ENCODE measurements around the gene CUL9.

CUL9 gene

DNA sequence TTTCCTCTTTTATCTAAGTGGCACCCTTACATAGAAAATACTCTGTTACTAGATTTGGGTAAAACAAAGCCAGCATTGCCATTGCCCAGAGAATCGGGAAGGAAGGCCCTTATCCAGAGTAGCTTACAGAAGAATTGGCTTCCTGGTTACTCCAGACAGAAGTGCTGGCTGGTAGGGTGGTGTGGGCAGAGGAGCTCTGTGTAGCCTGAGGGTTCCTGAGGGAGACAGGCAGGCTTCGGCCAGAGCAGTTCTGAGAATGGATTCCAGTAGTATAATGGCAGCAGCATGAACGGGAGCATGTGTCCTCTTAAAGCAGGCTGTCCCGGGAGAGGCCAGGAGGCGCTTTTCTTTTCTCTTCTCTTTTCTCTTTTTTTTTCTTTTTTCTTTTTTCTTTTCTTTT lies 11.9 kb downstream of the CUL9 start:
- no peak for DNase-seq (ENCODE audit: low read depth in 2 of 2)

DNA sequence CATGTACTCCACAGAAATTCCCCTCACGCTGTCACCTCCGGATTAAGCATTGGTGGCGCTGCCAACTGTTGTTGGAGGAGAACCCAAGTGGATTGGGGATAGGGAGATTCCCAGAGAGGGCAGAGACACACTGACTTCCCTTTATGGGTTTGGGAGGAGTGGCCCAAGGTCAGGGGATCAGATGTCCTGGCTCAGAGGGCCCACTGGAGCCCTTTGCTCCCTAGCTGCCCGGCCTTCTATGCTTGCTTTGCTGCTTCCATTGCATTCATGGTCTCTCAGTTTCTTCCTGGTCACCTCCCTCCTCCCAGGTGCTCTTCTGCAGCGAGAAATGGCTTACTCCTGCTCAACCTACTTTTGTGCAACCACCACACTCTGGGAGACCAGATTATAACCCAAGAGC lies 14.3 kb downstream of the CUL9 start:
- DNase-seq (ENCODE audit: low read depth in 2 of 2), result no peak

DNA sequence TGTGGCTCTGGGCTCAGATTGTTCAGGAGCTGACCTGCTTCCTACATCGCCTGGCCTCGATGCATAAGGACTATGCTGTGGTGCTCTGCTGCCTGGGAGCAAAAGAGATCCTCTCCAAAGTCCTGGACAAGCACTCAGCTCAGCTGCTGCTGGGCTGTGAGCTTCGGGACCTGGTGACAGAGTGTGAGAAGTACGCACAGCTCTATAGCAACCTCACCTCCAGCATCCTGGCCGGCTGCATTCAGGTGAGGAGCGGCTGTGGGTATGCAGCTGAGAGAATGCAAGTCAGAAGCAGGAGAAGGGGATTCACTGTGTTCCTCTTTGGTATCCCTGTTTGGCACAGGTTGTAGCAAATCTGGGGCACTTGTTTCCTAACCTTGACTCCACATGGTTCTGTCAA lies 17.9 kb downstream of the CUL9 start:
- no peak for DNase-seq (ENCODE audit: low read depth in 2 of 2)

DNA sequence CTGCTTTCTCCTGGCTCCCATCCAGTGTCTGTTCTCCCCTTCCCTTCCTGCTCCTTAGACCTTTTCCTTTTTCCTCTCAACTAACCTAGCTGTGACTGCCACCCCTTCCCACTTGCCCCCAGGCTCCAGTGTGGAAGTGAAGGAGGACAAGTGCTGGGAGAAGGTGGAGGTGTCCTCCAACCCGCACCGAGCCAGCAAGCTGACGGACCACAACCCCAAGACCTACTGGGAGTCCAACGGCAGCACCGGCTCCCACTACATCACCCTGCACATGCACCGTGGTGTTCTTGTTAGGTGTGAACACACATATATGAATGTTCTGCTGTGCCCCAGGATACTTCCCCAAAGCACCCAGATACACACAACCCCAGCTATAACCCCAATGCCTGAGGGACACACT lies 18.5 kb downstream of the CUL9 start:
- DNase-seq (ENCODE audit: low read depth in 2 of 2), result no peak

DNA sequence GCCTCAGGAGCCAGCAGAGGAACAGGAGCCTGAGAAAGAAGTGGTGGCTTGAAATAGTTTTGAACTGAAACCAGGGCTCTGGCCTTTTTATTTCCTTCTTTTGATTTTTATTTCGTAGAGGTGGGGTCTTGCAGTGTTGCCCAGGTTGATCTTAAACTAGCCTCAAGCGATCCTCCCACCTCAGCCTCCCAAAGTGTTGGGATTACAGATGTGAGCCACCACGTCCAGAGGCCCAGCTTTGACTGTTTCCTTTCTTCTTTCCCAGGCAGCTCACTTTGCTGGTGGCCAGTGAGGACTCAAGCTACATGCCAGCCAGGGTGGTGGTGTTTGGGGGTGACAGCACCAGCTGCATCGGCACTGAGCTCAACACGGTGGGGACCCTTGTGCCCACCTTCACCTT lies 20.5 kb downstream of the CUL9 start:
- DNase-seq (ENCODE audit: low read depth in 2 of 2), result no peak

DNA sequence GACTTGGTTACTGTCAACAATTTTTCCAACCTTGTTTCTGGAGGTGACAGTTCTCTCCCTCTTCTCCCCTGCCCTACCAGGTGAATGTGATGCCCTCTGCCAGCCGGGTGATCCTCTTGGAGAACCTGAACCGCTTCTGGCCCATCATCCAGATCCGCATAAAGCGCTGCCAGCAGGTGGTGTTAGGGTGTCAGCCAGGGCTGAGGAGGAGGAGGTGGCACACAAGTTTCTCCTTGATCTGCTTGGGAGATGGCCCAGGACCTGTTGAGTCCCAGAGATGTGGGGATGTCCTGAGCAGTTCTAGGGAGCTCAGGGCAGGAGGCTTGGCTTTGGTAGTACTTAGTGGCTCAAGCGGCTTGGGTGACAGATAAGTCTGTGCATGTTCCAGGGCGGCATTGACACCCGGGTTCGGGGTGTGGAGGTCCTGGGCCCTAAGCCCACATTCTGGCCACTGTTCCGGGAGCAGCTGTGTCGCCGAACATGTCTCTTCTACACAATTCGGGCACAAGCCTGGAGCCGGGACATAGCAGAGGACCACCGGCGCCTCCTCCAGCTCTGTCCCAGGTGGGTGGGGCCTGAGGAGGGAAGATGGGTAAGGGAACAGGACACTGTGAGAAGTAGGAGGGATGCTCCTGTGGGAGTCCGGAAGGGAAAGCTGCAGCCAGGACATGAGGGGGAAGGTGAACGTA lies 21.2 kb downstream of the CUL9 start:
- DNase-seq (ENCODE audit: low read depth in 2 of 2), result no peak

DNA sequence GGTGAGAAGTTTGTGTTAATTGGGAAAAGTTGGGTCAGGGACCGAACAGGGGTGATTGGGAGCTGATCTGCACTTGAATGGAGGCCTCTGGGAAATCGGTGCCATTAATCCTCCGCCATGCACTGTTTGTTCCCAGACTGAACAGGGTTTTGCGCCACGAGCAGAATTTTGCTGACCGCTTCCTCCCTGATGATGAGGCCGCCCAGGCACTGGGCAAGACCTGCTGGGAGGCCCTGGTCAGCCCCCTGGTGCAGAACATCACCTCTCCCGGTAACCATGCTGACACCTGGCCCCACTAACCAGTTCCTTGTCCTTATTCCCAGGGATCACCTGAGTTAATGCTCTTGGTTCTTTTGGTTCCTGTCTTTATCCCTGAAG lies 21.7 kb downstream of the CUL9 start:
- no peak for DNase-seq (ENCODE audit: low read depth in 2 of 2)

DNA sequence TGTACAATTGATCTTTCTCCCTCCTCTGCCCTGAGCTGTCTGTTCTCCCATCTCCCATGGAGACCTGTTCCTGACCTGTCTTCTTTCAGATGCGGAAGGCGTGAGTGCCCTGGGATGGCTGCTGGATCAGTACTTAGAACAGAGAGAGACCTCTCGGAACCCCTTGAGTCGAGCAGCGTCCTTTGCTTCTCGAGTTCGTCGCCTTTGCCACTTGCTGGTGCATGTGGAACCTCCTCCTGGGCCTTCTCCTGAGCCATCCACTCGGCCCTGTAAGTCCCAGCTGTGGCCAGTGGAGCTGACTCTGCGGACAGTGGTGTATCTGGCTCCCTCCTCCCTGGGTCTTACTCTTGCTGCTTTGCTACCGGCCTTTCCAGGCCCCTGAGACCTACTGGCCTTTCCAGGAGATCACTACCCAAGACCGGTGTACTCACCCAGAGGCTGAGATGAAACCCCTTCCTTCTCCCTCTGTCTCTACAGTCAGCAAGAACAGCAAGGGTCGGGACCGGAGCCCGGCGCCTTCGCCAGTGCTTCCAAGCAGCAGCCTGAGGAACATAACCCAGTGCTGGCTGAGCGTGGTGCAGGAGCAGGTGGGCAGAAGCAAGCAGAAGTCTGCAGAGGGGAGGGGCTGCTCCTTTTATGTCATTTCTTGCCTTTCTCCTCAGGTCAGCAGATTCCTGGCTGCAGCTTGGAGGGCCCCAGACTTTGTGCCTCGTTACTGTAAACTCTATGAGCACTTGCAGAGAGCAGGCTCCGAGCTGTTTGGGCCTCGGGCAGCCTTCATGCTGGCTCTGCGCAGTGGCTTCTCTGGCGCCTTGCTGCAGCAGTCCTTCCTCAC lies 22.5 kb downstream of the CUL9 start:
- no peak for DNase-seq (ENCODE audit: low read depth in 2 of 2)

DNA sequence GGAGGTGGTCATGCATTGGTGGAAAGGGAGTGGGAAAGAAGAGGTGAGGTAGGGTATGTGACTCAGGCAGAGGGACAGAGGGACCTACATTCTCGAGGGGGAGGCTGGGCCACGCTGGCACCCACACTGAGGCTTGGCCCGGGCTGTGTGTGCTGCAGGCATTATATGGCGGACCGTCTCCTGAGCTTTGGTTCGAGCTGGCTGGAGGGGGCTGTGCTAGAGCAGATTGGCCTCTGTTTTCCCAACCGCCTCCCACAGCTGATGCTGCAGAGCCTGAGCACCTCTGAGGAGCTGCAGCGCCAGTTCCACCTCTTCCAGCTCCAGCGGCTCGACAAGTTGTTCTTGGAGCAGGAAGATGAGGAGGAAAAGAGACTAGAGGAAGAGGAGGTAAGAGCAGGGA lies 23.9 kb downstream of the CUL9 start:
- DNase-seq (ENCODE audit: low read depth in 2 of 2), result no peak

DNA sequence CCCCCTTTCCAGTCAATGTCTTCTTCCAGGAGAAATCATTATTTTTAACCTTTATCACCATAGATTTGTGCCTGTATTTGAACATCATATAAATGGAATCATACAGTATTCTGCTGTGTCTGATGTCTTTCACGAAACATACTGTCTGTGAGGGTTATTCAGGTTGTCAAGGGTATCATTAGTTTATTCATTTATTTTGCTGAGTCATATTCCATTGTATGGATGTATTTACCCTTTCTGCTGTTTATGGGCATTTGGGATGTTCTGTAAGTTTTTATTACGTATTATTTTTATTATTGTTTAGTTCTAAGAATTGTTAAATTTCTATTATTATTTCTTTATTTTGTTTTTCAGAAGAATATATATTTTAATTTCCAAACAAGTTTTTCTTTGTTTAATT lies 25.3 kb downstream of the CUL9 start:
- DNase-seq (ENCODE audit: low read depth in 2 of 2), result no peak

DNA sequence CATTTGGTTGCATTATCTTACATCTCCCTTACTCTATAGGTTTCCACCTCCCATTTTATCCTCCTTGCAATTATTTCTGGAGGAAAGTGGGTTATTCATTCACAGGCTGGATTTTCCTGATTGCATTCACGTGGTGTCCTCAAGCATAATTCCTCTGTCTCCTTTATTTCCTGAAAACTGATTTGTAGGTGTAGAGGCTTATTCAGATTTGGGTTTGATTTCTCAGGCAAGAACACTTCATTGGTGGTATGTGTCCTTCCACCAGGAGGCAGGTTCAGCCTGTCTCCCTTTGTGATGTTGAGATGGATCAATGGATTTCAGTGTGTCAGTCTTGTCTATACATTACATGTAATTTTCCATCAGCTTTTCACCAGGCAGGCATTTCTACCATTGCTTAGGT lies 30.0 kb downstream of the CUL9 start:
- no peak for DNase-seq (ENCODE audit: low read depth in 2 of 2)

DNA sequence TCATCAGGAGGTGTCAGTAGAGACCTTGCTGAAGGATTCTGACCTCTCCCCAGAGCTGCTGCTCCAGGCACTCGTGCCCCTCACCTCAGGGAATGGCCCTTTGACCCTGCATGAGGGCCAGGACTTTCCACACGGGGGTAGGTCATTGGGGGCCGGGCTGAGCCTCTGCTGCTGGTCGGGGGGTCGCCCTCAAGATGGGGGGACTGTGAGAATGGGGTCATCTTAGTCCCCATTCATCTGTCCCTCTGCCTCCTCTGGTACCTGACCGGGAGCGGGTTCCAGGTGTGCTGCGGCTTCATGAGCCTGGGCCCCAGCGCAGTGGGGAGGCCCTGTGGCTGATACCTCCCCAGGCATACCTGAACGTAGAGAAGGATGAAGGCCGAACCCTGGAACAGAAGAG lies 31.4 kb downstream of the CUL9 start:
- DNase-seq (ENCODE audit: low read depth in 2 of 2), result no peak

DNA sequence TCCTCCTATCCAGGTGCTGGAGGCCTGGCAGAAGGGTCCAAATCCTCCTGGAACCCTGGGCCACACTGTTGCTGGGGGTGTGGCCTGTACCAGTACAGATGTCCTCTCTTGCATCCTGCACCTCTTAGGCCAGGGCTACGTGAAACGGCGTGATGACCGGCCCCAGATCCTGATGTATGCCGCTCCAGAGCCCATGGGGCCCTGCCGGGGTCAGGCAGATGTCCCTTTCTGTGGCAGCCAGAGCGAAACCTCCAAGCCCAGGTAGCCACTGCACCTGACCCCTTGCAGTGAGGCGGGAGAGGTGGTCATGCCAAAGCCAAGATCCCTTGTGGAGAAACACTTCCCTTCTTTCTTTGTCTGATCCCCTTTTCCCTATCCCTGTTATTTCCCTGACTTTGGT lies 33.1 kb downstream of the CUL9 start:
- no peak for DNase-seq (ENCODE audit: low read depth in 2 of 2)

DNA sequence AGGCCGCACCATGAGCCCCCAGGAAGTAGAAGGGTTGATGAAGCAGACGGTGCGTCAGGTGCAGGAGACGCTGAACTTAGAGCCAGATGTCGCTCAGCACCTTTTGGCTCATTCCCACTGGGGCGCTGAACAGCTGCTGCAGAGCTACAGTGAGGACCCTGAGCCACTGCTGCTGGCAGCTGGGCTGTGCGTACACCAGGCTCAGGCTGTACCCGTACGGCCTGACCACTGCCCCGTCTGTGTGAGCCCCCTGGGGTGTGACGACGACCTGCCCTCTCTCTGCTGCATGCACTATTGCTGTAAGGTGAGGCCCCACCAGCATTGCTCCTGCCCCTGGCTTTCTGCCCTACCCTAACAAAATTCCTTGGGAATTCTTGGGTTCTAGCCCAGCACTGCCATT lies 34.2 kb downstream of the CUL9 start:
- no peak for DNase-seq (ENCODE audit: low read depth in 2 of 2)

DNA sequence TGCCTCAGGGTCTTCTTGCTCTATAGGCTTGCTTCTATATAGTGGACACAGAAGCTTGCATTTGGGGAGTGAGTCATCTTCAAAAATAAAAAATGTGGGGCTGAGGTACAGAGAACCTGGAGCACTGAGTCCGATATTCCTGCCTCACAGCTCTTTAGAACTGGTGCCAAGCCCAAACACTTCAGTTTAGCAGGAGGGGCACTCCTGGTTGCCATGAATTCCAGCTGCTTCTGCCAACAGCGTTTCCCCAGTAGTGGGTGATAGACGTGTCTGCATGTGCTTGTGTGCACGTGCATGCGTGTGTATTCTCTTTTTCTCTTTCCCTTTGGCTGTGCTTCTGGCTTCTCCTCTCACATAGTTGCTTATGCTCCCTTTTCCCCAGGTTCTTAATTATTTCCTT lies 35.4 kb downstream of the CUL9 start:
- no peak for DNase-seq (ENCODE audit: low read depth in 2 of 2)

DNA sequence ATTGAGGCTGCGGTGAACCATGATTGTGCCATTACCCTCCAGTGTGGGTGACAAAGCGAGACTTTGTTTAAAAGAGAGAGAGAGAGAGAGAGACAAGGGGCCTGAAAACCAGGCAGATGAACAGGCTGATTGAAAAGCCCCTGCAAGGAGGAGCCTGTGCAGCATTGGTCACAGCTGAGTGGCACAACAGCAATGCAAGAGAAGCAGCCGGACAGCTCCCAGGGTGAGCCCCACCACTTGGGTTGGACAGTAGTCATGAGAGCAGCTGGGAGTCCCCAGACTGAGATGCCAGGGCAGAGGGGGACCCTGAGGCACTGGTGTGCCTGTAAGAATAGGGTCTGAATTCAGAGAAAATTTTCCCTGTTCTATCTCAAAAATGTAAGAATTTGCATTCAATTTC lies 37.1 kb downstream of the CUL9 start:
- DNase-seq (ENCODE audit: low read depth in 2 of 2), result no peak

DNA sequence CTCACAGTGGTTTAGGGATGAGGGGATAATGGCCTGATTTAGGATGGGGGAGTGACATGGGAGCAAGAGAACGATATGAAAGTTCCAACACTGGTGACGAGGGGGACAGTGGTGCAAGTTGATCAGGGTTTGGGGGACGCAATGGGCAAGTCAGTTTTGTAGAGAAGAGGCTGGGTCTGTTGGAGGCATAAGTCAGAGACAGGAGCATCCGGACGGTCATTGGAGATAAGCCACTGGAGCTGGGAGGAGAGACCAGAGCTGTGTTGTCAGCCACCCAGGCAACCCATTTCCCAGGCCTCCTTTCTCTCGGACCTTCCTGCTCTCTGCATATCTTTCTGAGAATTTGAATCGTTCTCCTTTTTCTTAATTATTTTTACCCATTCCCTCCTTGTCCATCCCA lies 37.8 kb downstream of the CUL9 start:
- DNase-seq (ENCODE audit: low read depth in 2 of 2), result no peak

DNA sequence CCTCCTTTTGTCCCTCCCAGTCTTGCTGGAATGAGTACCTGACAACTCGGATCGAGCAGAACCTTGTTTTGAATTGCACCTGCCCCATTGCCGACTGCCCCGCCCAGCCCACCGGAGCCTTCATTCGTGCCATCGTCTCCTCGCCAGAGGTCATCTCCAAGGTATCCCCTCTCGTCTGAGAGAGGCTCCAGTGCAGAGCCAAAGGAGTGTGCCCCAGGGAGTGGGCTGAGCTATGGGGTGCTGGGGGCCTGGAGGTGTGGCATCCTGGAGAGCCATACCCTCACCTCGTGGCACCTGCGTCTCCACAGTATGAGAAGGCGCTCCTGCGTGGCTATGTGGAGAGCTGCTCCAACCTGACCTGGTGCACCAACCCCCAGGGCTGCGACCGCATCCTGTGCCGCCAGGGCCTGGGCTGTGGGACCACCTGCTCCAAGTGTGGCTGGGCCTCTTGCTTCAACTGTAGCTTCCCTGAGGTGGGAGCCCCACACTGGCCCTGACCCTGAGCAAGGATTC lies 38.5 kb downstream of the CUL9 start:
- no peak for DNase-seq (ENCODE audit: low read depth in 2 of 2)

DNA sequence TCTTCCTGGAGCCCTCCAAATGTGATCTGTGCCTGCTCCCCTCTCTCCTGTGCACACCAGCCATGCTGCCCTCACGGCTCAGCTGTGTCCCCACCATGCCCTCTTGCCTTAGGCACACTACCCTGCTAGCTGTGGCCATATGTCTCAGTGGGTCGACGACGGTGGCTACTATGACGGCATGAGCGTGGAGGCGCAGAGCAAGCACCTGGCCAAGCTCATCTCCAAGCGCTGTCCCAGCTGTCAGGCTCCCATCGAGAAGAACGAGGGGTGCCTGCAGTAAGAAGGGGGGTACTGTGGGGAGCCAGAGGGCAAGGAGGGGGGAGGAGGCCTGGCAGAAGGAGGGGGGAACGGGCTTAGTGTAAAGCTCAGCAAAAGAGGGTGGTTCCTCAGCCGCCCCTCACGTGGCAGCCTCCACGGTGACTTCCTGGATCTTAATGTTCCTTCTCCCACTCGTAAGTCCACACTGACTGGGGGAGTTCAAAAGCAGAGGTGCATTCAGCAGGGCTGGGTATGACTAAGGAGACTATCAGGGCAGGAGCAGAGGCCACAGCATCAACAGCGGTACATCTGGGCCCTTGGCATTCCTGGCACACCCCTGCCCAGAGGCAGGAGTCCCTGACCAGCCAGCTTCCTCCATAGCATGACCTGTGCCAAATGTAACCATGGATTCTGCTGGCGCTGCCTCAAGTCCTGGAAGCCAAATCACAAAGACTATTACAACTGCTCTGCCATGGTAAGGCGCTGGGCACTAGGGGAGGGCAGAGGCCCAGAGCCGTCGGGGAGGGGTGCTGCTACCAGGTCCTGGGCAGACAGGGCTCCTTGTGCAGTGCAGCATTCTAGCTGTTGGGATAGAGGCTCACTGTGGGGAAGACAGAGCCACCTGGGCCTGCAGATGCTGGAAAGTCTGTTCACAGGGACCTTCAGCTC lies 39.3 kb downstream of the CUL9 start:
- no peak for DNase-seq (ENCODE audit: low read depth in 2 of 2)

DNA sequence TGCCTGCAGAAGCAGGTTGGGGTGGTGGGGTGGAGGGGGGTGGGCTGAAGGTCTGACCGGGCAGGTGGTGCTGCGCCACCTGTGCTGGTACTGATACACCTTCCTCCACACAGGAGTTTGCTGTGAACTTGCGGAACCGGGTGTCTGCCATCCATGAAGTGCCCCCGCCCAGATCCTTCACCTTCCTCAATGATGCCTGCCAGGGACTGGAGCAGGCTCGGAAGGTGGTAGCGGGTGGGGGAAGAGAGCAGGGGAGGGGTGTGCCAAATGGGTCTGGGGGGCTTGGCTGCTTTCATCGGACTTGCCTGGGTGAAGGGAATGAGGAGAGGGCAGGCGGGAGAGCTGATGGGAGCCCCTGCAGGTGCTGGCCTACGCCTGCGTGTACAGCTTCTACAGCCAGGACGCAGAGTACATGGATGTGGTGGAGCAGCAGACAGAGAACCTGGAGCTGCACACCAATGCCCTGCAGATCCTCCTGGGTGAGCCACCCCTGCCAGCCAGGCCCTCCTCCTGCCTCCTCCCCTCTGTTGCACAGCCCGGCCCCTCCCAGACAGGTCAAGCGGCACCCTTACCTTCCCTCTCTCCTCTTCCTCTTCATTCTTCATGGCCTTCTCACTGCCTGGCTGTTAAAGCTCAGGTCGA lies 40.5 kb downstream of the CUL9 start:
- DNase-seq (ENCODE audit: low read depth in 2 of 2), result no peak

DNA sequence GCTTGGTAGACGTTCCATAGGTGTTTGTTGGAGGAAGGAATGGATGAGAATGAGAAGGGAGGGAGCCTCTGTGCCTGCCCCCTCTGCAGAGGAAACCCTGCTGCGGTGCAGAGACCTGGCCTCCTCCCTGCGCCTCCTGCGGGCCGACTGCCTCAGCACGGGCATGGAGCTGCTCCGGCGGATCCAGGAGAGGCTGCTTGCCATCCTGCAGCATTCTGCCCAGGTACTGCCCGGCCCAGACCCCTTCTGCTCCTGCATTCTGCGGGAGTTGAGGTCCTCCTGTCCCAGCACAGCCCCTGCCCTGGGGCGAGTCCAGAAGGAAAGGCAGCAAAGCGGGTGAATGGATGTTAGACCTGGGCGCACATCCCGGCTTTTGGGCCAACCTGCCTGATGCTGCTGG lies 41.2 kb downstream of the CUL9 start:
- no peak for DNase-seq (ENCODE audit: low read depth in 2 of 2)

All from stimulated activated CD8-positive, alpha-beta memory T cell treated with anti-CD3 and anti-CD28 coated beads, Interleukin-7, amount 100 ng/mL, for 4 hours (primary cell).